Endothelial cell of umbilical vein (primary cell): ENCODE data around the gene RAB3B. TPM values are rescaled to one million over a fixed set of nuclear protein-coding genes. Genes with fewer than 3 reads are reported as not detected.
A peak's percentile ranks its signal among the peaks of the same experiment; 100 is the strongest.

Experiments used
- BruUV-seq: library from RNA; stranded (reverse); fragments of 400-500 nt; replicated peaks from 2 replicates; lab custom pipeline; 2021; lab: Mats Ljungman, UMichigan
- CTCF ChIA-PET: fragments of 300-600, 350-600 bp; sonication (Branson Sonifier 250); formaldehyde crosslinking; loops from one replicate; lab custom pipeline; 2021; ENCODE audit warnings: antibody characterized with exemption, inconsistent platforms; lab: Charles Lee
- POLR2A ChIA-PET: fragments of 300-600, 350-600 bp; sonication (Branson Sonifier 250); formaldehyde crosslinking; loops from one replicate; lab custom pipeline; 2021; ENCODE audit warnings: antibody characterized with exemption, inconsistent platforms; lab: Charles Lee
- DNase-seq: peaks from one replicate; pipeline ENCODE4 v3.0.0-alpha.2; 2011; ENCODE audit warnings: low read depth, low spot score
- FAIRE-seq: peaks from 2 replicates; lab custom pipeline; 2011; peaks lifted over from hg19 to GRCh38; lab: Jason Lieb, UNC
- H2AFZ ChIP-seq: 2 replicates; pipeline ENCODE4 v1.6.0; 2012; ENCODE audit warnings: low read depth, low read length, control low read depth, inconsistent platforms
- H3K27ac ChIP-seq: 2 replicates; pipeline ENCODE4 v1.5.1; 2011; ENCODE audit warnings: low read depth, mild to moderate bottlenecking, control low read depth, low read length, moderate library complexity; ENCODE audit not compliant: insufficient read depth
- H3K27me3 ChIP-seq, 2 experiments: 2 replicates each; pipeline versions ENCODE4 v1.6.0 to v1.6.1; 2011; ENCODE audit warnings: low read length in 2 of 2, mixed read lengths in 1 of 2; ENCODE audit not compliant: control insufficient read depth in 2 of 2, insufficient read depth in 2 of 2
- H3K36me3 ChIP-seq, 2 experiments: 2 replicates in 1 of 2; 3 replicates in 1 of 2; pipeline ENCODE4 v1.5.1; 2011; ENCODE audit warnings: low read length in 2 of 2, mild to moderate bottlenecking in 1 of 2, moderate library complexity in 1 of 2; ENCODE audit not compliant: control insufficient read depth in 2 of 2, insufficient read depth in 2 of 2; ENCODE audit errors: extremely low read depth in 1 of 2
- H3K4me1 ChIP-seq: 3 replicates; pipeline ENCODE4 v1.5.1; 2011; ENCODE audit warnings: mild to moderate bottlenecking, low read length; ENCODE audit not compliant: control insufficient read depth, insufficient read depth; ENCODE audit errors: extremely low read depth
- H3K4me2 ChIP-seq: 2 replicates; pipeline ENCODE4 v1.6.1; 2011; ENCODE audit warnings: low read length, control low read depth, mixed read lengths; ENCODE audit not compliant: insufficient read depth
- H3K4me3 ChIP-seq, 3 experiments: fragments of 200-600 bp in 1 of 3; sonication (generic), shearing (Covaris generic) in 1 of 3; replicated peaks in 1 of 3; 2 replicates each; pipeline ENCODE4 v1.5.1; 2011 to 2016; ENCODE audit warnings: control low read depth in 3 of 3, low read length in 3 of 3, mild to moderate bottlenecking in 2 of 3, inconsistent platforms in 1 of 3, low read depth in 1 of 3, moderate library complexity in 1 of 3; ENCODE audit not compliant: insufficient read depth in 1 of 3
- H3K79me2 ChIP-seq: 2 replicates; pipeline ENCODE4 v1.6.0; 2012; ENCODE audit warnings: low read length, inconsistent platforms; ENCODE audit not compliant: control insufficient read depth, insufficient read depth
- H3K9ac ChIP-seq: replicated peaks from 2 replicates; pipeline ENCODE3; 2011; ENCODE audit warnings: low read length, control low read depth; ENCODE audit not compliant: insufficient read depth; ENCODE audit errors: extremely low read depth
- H3K9me1 ChIP-seq: replicated peaks from 3 replicates; pipeline ENCODE4 v1.6.0; 2011; ENCODE audit warnings: mild to moderate bottlenecking, low read length; ENCODE audit not compliant: control insufficient read depth, insufficient read depth; ENCODE audit errors: extremely low read depth
- H3K9me3 ChIP-seq: replicated peaks from 2 replicates; pipeline ENCODE4 v1.5.1; 2012; ENCODE audit warnings: low read length, inconsistent platforms; ENCODE audit not compliant: control insufficient read depth, insufficient read depth
- H4K20me1 ChIP-seq: replicated peaks from 2 replicates; pipeline ENCODE3; 2011; ENCODE audit warnings: mild to moderate bottlenecking, low read length; ENCODE audit not compliant: control insufficient read depth, insufficient read depth; ENCODE audit errors: extremely low read depth
- EZH2 ChIP-seq: IDR thresholded peaks from 2 replicates; pipeline ENCODE4 v1.6.1; 2012; ENCODE audit warnings: borderline replicate concordance, low read depth, mild to moderate bottlenecking, moderate library complexity, low read length, inconsistent platforms; ENCODE audit not compliant: severe bottlenecking
- FOS ChIP-seq: IDR thresholded peaks from 2 replicates; pipeline ENCODE4 v1.6.1; 2011; ENCODE audit warnings: mild to moderate bottlenecking, low read length, moderate library complexity, borderline replicate concordance; ENCODE audit not compliant: insufficient read depth
- GATA2 ChIP-seq: IDR thresholded peaks from 2 replicates; pipeline ENCODE4 v1.7.0; 2011; ENCODE audit warnings: low read depth, mild to moderate bottlenecking, moderate library complexity, mixed read lengths, low read length; ENCODE audit not compliant: insufficient read length, insufficient read depth
- JUN ChIP-seq: IDR thresholded peaks from 2 replicates; pipeline ENCODE4 v1.6.1; 2011; ENCODE audit warnings: borderline replicate concordance, low read depth; ENCODE audit not compliant: insufficient read length, insufficient read depth
- MYC ChIP-seq: IDR thresholded peaks from one replicate; pipeline ENCODE4 v1.6.1; 2011; ENCODE audit warnings: mild to moderate bottlenecking, low read depth, low read length
- POLR2A ChIP-seq: IDR thresholded peaks from 2 replicates; pipeline ENCODE4 v1.6.1; 2012; ENCODE audit warnings: low read depth, mild to moderate bottlenecking, control low read depth, low read length
- POLR2AphosphoS5 ChIP-seq: IDR thresholded peaks from 2 replicates; pipeline ENCODE4 v1.6.1; 2012; ENCODE audit warnings: low read depth, mild to moderate bottlenecking, control low read depth, low read length, moderate library complexity; ENCODE audit not compliant: insufficient read depth
- dilution Hi-C: fragments of 300-500 bp; cut with MboI; formaldehyde crosslinking; loops from one replicate; pipeline ENCODE4 v1.15.0; 2019; ENCODE audit warnings: low sequenced_read_pairs; ENCODE audit not compliant: extremely low pct_ligation_motif_present
- intact Hi-C: fragments of 100-400 bp; cut with micrococcal nuclease; formaldehyde crosslinking; loops from one replicate; pipeline ENCODE4 v1.10.0; 2022
- polyA plus RNA-seq, 4 experiments: library from polyadenylated mRNA; depleted of rRNA in 3 of 4; stranded (reverse) in 3 of 4; unstranded in 1 of 4; fragments of >200 nt; gene quantifications; 2 replicates each; pipeline versions ENCODE4 v1.2.1 to v1.2.3, GENCODE V29; 2011 to 2012; ENCODE audit warnings: missing spikeins in 1 of 4
- total RNA-seq: library from RNA; stranded (reverse); gene quantifications from 2 replicates; pipeline ENCODE4 v1.2.3, GENCODE V29; 2021
- TF ChIP-seq, protein P1 (sequence below): IDR thresholded peaks from 2 replicates; pipeline ENCODE4 v1.6.1; 2011; ENCODE audit not compliant: insufficient read depth, insufficient read length
- TF ChIP-seq, protein P2 (sequence below), 2 donors: IDR thresholded peaks; 1 replicate in 1 of 2; 2 replicates in 1 of 2; pipeline ENCODE4 v1.5.1; 2011; ENCODE audit warnings: low read length in 2 of 2, mild to moderate bottlenecking in 2 of 2, moderate library complexity in 2 of 2, control low read depth in 1 of 2, inconsistent platforms in 1 of 2, low read depth in 1 of 2; ENCODE audit not compliant: insufficient read depth in 1 of 2; ENCODE audit errors: extremely low read depth in 1 of 2

RAB3B gene
- total and polyA plus RNA-seq, 2 donors (not counting 3 experiments of a cell fraction or from before 2014, with no cell fraction given): 4.1 to 10.4 TPM

DNA sequence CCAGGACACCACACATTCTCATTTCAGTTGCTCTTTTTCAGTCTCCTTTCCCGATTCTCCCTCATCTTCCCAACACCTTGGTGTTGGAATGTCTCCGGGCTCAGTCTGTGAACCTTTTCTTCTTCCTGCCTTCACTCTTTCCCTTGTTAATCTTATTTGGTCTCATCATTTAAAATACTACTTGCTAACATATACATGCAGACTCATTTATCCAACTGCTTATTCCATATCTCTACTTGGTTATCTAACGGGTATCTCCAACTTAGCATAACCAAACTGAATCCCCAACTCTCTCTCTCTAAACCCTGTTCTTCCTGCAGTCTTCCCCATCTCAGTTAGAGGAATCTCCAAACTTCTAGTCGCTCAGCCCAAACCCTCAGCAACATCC, 26.2 kb downstream of the RAB3B start:
- peak overlapping the region; percentile 81 for H3K27ac ChIP-seq
- no peak for FAIRE-seq
- no peaks in the 10 kb centered on the region for H3K79me2 ChIP-seq

More for the DNA sequence above, 26.2 kb downstream of the RAB3B start:
- intact Hi-C loops: no loop called here
- H2AFZ ChIP-seq: peak overlapping the region; percentile 82
- H3K36me3 ChIP-seq: no peaks in the 10 kb centered on the region
- H3K4me2 ChIP-seq: peak overlapping the region; percentile 70
- DNase-seq: no peak
- peak overlapping the region; percentile 11 for H3K9ac ChIP-seq
- H3K4me3 ChIP-seq: no peak overlapping the region
- no peaks in the 10 kb centered on the region for H3K27me3 ChIP-seq
- ChIA-PET POLR2A (no interaction called here), CTCF (interaction anchor here (1.1 to 2.0 kb wide), 2 partner anchors 14 to 31 kb away, joined by 3 to 4 read pairs; no protein-coding TSS in a partner anchor)
- dilution Hi-C loops: no loop called here
- no TSS peak for BruUV-seq
- no peaks in the 10 kb centered on the region for H3K9me3 ChIP-seq
- H4K20me1 ChIP-seq: no peaks in the 10 kb centered on the region
- H3K9me1 ChIP-seq: no peaks in the 10 kb centered on the region
- H3K4me1 ChIP-seq: peaks cover 21% of the 10 kb centered on the region
- TF ChIP-seq POLR2AphosphoS5 (no peak), EZH2 (no peak), POLR2A (no peak), JUN (no peak), GATA2 (no peak), FOS (no peak), MYC (no peak)
- TF ChIP-seq, protein P1, sequence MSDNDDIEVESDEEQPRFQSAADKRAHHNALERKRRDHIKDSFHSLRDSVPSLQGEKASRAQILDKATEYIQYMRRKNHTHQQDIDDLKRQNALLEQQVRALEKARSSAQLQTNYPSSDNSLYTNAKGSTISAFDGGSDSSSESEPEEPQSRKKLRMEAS: no peak
- TF ChIP-seq, protein P2, sequence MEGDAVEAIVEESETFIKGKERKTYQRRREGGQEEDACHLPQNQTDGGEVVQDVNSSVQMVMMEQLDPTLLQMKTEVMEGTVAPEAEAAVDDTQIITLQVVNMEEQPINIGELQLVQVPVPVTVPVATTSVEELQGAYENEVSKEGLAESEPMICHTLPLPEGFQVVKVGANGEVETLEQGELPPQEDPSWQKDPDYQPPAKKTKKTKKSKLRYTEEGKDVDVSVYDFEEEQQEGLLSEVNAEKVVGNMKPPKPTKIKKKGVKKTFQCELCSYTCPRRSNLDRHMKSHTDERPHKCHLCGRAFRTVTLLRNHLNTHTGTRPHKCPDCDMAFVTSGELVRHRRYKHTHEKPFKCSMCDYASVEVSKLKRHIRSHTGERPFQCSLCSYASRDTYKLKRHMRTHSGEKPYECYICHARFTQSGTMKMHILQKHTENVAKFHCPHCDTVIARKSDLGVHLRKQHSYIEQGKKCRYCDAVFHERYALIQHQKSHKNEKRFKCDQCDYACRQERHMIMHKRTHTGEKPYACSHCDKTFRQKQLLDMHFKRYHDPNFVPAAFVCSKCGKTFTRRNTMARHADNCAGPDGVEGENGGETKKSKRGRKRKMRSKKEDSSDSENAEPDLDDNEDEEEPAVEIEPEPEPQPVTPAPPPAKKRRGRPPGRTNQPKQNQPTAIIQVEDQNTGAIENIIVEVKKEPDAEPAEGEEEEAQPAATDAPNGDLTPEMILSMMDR (IDR thresholded peaks at IDR 0.05; ENCODE audit: extremely low read depth in 1 of 2, insufficient read depth in 1 of 2, low read depth in 1 of 2, low read length in 2 of 2): no peak
